Kidney (tissue), 14 donors: ENCODE results near the gene P2RY12. TPM values are rescaled to one million over a fixed set of nuclear protein-coding genes. Genes with fewer than 3 reads are reported as not detected.

Source experiments
- DNase-seq, 5 donors: peaks; one replicate each; pipeline ENCODE4 v3.0.0-alpha.2; 2013 to 2020
- FAIRE-seq: peaks from 2 replicates; lab custom pipeline; 2012; peaks lifted over from hg19 to GRCh38; lab: Jason Lieb, UNC
- H3K27ac ChIP-seq, 2 donors: one replicate each; pipeline ENCODE4 v1.7.0; 2013; ENCODE audit warnings: low read depth in 2 of 2, low read length in 2 of 2, inconsistent platforms in 1 of 2
- H3K27me3 ChIP-seq: one replicate; pipeline ENCODE4 v1.7.1; 2013; ENCODE audit warnings: low read length, inconsistent platforms; ENCODE audit not compliant: control insufficient read depth, insufficient read depth
- H3K36me3 ChIP-seq, 3 donors: one replicate each; pipeline versions ENCODE4 v1.7.0 to v1.7.1; 2013; ENCODE audit warnings: low read length in 3 of 3, control low read depth in 1 of 3, inconsistent platforms in 1 of 3; ENCODE audit not compliant: insufficient read depth in 3 of 3, control insufficient read depth in 2 of 3
- H3K4me1 ChIP-seq, 3 donors: one replicate each; pipeline versions ENCODE4 v1.7.0 to v1.7.1; 2013; ENCODE audit warnings: low read length in 3 of 3, inconsistent platforms in 1 of 3, low read depth in 1 of 3; ENCODE audit not compliant: control insufficient read depth in 2 of 3, insufficient read depth in 2 of 3
- H3K4me3 ChIP-seq, 3 donors: one replicate each; pipeline versions ENCODE4 v1.7.0 to v1.8.1; 2013; ENCODE audit warnings: low read length in 3 of 3, control low read depth in 1 of 3, inconsistent platforms in 1 of 3
- H3K9ac ChIP-seq, 3 donors: one replicate each; pipeline versions ENCODE4 v1.7.0 to v1.7.1; 2013; ENCODE audit warnings: low read length in 3 of 3, control low read depth in 1 of 3, inconsistent platforms in 1 of 3
- H3K9me3 ChIP-seq, 3 donors: one replicate each; pipeline versions ENCODE4 v1.7.0 to v1.7.1; 2013; ENCODE audit warnings: low read length in 3 of 3, control low read depth in 1 of 3, inconsistent platforms in 1 of 3; ENCODE audit not compliant: control insufficient read depth in 2 of 3, insufficient read depth in 1 of 3
- intact Hi-C: fragments of 100-400 bp; cut with DNase I; formaldehyde crosslinking; loops from one replicate; pipeline ENCODE4 v1.11.1; 2022
- polyA plus RNA-seq: library from polyadenylated mRNA; stranded (reverse); fragments of 350-450 nt; fragmentation: Illumina TruSeq; extraction: RNeasy Lipid Tissue Mini Kit (QIAGEN cat#74804); gene quantifications from one replicate; pipeline ENCODE4 v1.2.3, GENCODE V29; 2014; ENCODE audit warnings: low read depth, low replicate concordance; ENCODE audit not compliant: insufficient read depth
- total RNA-seq: library from RNA; stranded (reverse); fragmentation: NEBNext Ultra II Directional; extraction: Animal tissue kit (Norgen Biotek cat#: 25700); gene quantifications from one replicate; pipeline ENCODE4 v1.2.1, GENCODE V29; 2021
- TF ChIP-seq, protein P1 (sequence below): IDR thresholded peaks from 3 replicates; pipeline ENCODE4 v1.5.1; 2012; ENCODE audit warnings: mild to moderate bottlenecking, moderate library complexity, borderline replicate concordance; ENCODE audit not compliant: insufficient read depth; ENCODE audit errors: extremely low read depth
- donor health status: control.
- donor health status: control.
- donor health status: control.
- donor health status: control.
- donor health status: control.
- donor health status: DM: yes; HTN: yes; CAD: no.
- donor health status: Normal renal cell carcinoma (clear cell type).

Gene P2RY12
- total and polyA plus RNA-seq, 2 donors from 2014 or later: 2.2 TPM; not detected in 1

DNA sequence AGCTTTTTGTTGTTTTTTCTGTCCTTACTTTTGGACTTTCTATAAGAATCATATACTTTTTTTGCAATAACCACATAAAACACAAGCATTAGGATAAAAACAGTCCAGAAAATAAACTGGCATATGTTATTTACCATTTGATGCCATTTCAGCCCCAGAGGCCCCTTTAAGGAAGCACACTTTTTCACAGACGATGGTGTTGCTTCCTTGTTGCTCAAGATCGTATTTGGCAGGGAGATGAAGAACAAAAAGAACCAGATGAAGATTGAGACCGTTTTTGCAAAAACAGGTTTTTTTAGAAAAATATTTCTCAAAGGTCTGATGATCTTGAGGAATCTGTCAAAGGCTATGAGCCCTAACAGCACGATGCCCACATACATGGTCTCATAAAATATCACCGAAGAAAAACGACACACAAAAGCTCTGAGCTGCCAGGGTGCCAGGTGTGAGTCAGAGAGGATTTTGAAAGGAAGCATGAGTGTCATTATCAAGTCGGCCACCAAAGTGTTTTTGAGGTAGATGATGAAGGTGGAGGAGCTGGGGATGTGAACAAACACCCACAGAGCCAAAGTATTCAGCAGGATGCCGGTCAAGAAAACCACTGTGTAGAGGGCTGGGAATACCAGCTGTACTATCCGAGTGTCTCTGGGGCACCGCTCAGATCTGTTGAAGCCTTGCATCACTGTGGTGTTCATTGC is 56.1 kb downstream of the P2RY12 start:
- DNase-seq: no peak

DNA sequence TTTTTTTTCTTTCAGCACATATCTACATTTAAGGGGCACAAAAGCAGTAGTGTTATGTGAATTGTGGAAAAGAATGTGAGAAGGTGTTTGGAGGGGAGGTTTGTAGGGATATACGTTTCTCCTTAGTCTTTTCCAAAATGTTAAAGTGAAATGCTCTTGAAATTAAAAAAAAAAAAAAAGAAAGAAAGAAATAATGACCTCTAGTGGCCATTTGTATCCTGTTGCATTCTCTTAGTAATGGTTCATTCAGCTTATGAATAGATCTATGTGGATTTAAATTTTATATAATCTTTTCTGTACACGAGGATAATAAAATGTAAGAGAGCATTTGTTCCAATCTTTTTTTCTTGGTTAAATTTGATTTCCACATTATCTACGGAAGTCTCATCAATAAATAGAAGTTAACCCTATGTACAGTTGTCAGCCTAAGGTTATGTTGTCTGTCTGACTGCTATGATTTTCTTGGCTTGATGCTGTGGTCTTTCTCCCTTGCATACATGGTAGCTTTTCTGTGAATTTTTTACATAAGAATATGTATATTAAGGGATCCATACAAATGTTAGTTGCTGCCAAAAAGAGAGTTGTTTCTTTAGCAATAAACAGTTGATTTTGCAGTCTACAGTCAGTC is 56.9 kb downstream of the P2RY12 start:
- H3K9me3 ChIP-seq: no peaks in the 10 kb centered on the region
- H3K36me3 ChIP-seq: no peaks in the 10 kb centered on the region
- no peak overlapping the region for H3K27ac ChIP-seq
- intact Hi-C loops: no loop called here
- H3K4me1 ChIP-seq: no peaks in the 10 kb centered on the region
- no peaks in the 10 kb centered on the region for H3K27me3 ChIP-seq
- peak in 2 of 5 donors; percentile 18 to 24 for DNase-seq
- TF ChIP-seq, protein P1, sequence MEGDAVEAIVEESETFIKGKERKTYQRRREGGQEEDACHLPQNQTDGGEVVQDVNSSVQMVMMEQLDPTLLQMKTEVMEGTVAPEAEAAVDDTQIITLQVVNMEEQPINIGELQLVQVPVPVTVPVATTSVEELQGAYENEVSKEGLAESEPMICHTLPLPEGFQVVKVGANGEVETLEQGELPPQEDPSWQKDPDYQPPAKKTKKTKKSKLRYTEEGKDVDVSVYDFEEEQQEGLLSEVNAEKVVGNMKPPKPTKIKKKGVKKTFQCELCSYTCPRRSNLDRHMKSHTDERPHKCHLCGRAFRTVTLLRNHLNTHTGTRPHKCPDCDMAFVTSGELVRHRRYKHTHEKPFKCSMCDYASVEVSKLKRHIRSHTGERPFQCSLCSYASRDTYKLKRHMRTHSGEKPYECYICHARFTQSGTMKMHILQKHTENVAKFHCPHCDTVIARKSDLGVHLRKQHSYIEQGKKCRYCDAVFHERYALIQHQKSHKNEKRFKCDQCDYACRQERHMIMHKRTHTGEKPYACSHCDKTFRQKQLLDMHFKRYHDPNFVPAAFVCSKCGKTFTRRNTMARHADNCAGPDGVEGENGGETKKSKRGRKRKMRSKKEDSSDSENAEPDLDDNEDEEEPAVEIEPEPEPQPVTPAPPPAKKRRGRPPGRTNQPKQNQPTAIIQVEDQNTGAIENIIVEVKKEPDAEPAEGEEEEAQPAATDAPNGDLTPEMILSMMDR: peak; percentile 39
- H3K9ac ChIP-seq: no peak overlapping the region
- no peak overlapping the region for H3K4me3 ChIP-seq
- FAIRE-seq: peak; percentile 82

More for the DNA sequence above, 56.1 kb downstream of the P2RY12 start:
- TF ChIP-seq, protein P1: no peak
- Histone ChIP-seq H3K36me3 (no peaks in the 10 kb centered on the region), H3K4me1 (no peaks in the 10 kb centered on the region), H3K4me3 (no peak overlapping the region), H3K9ac (no peak overlapping the region), H3K27ac (no peak overlapping the region), H3K27me3 (no peaks in the 10 kb centered on the region), H3K9me3 (no peaks in the 10 kb centered on the region)
- intact Hi-C loops: no loop called here
- FAIRE-seq: no peak

DNA sequence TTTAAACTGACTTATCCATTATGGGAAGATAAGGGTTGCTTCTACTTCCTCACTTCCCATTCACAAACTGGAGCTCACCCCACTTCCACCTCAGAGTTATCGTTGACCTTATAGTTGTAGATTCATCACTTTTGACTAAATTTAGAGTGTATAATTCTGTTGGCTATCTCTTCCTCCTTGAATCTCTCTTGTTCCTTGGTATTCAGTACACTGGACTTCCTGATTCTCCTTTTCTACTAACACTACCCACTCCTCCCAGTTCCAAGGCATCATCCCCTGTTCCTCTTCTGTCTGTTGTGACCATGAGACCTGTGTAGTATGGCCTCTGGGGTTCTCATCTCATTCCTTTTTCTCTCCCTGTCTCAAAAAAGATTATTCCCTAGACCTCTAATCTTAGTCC is 62.0 kb downstream of the P2RY12 start:
- H3K4me3 ChIP-seq: no peak overlapping the region
- intact Hi-C loops: no loop called here
- no peaks in the 10 kb centered on the region for H3K27me3 ChIP-seq
- no peak overlapping the region for H3K9ac ChIP-seq
- no peaks in the 10 kb centered on the region for H3K9me3 ChIP-seq
- DNase-seq (no peak), FAIRE-seq (no peak)
- H3K36me3 ChIP-seq: no peaks in the 10 kb centered on the region
- TF ChIP-seq, protein P1: no peak
- no peaks in the 10 kb centered on the region for H3K4me1 ChIP-seq
- no peak overlapping the region for H3K27ac ChIP-seq
